NCI-H1048 (cell line): ENCODE measurements around the gene CHN2.

Source experiments
- DNase-seq: peaks from one replicate; lab custom pipeline; 2025; lab: John Stamatoyannopoulos, UW

The CHN2 gene

GRCh38 chr7:29335188-29336083 lies 140.9 kb downstream of the CHN2 start:
- DNase-seq = no peak

DNA sequence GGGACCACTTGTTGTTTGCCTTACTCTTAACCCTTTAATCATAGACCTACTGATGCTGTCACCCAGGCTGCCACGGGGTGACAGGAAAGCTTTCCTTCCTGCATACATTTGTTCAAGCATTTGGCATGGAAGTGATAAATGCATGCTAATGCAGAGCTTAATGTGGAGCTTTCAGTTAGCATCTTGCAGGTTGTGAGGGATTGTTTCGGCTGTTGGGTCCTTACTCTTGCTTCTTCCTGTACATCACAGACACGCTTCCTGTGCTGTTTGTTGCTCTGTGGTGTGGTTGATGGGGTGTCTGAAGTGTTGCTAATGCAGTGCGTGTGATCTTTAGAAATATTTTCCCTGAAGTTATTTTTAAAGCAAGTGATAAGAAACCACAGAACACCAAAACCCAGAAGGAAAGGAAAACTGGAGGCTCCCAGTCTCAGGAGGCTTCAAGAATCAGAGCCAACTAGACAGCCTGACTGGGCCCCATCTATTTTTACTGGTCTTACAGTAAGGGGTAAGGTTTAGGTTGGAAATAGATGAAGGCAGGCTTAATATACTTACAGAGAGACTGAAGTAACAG lies 143.1 kb downstream of the CHN2 start:
- no peak for DNase-seq

- DNase-seq = no peak
Observed at GRCh38 chr7:29340696-29341095, 146.1 kb downstream of the CHN2 start.

DNA sequence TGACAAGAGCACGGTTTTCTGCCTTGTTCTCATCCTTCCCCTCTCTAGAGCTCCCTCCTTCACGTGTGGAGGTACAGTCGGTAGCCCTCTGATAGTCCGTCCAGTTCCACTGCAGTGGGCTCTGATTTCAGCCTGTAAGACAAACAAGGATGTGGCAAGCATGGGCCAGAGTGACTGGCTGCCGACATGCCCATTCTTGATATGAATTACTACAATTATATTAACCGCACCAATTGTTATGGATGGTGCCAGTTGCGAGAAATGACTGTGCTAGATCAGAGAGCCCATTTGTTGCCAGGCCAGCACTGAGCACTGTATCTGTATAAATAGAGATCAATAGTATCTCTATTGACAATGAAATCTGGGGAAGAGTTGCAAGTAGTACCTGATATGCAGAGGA lies 146.6 kb downstream of the CHN2 start:
- no peak for DNase-seq

DNA sequence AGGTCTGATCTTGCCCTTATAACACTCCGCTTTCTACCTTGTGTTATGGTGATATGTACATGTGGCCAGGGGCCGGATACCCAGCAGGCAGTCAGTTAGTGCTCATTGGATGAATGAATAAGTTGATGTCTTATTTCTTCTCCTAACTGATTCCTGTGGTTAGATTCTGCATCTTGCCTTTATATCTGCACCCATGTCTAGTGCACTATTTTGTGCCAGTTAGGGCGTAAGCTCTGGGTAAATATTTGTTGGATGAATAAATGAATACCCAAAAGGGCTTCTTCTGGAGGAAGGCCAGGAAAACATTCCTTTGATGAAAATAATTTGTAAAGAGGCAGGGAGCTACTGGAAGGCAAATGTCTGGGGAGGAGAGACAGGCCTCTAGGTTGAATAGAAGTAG lies 148.2 kb downstream of the CHN2 start:
- DNase-seq = no peak

DNA sequence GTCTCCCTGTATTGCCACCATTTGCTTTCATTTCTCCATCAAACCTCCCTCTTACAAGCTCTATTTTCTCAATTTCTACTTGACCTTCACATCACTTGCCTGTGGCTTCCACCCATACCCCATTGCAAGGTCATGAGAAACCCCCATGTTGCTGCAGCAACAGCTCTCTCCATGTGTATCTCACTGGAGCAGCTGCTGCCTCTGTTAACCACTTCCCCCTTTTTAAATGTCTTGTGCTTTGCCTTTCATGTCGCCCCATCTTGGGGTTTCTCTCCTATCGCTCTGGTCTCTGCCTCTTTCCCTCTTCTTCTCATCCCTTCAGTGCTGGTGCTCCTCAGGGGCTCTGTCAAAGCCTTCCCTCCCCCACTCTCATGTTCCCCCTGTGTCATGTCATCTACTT lies 148.8 kb downstream of the CHN2 start:
- DNase-seq = no peak

DNA sequence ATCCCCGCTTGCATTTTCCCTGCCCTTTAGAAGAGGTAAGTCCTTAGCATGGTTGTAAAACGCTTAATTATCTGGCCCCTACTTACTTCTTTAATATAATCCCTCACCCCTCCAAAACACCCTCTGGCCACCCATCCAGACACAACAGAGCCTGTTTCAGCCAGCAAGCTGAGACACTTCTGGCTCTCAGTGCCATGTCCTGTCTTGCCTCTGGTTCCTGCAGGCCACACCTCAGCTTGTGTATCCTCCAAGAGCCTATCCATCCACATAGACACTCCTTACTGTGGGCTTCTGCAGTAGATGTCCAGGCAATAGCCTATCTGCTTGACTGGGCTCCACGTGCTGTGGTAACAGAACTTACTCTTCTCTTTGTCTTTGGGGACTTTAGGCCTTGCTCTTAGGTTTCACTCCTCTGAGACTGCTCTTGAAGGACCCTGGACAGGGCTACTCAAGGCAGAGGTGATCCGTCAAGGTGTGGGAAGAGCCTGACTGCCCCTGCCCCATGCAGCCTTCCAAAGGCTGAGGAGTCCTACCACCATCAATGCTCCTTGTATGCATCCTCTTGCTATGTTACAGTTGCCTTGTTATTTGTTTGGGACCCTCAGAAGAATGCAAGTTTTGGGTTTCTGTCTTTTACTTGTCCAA lies 149.9 kb downstream of the CHN2 start:
- no peak for DNase-seq

GRCh38 chr7:29345590-29345989 lies 151.0 kb downstream of the CHN2 start:
- no peak for DNase-seq

DNA sequence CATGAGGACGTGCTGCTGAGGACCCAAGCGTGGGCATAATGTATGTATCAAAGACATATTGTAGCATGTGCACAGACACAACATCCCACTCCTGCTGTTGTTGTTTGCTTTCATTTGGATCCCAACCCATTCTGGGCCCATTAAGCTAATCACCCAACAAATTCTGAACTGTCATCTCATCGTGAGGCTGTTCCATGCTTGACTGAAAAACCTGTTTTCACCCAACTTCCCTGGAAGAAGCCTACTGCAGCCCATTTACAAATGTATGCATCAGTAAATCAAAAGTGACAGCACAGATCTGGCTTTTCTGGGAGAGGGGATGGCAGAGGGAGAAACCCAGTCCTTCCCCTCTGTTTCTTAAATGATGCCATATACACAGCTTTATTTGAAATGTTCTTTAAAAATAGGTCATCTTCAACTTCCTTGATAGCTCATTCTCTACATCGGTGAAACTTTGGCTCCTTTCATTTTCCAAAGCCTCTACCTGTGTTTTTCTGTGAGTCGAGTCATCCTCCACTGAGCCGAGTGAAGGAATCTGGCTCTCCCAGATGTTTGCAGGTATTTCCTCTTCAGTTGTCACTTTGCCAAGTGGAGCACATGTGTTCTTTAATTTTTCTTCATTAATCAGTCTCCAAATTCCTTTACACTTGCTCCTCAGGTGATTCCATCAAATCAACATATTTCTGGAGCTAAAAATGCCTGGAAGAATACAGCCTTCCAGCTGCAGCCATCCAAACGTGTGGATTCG lies 151.8 kb downstream of the CHN2 start:
- no peak for DNase-seq

- no peak for DNase-seq
Observed at GRCh38 chr7:29349362-29349761, 154.8 kb downstream of the CHN2 start.

DNA sequence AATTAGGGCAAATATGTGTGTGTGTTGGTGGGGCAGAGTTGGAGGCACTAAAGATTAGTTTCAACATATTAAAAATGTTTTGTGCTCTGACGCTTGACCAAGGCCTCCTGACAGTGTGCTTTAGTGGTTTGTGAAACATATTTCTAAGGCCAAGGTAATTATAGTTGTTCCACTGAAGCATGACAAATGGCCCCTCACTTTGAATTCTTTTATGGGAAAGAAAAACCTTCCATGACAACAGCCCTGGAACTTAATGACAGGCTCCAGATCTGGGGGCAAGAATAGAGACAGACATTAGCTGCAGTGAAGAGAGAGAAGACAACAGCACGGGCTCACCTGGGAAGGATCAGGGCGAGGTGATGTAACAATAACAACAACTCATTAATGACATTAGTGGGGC lies 155.8 kb downstream of the CHN2 start:
- DNase-seq = no peak

DNA sequence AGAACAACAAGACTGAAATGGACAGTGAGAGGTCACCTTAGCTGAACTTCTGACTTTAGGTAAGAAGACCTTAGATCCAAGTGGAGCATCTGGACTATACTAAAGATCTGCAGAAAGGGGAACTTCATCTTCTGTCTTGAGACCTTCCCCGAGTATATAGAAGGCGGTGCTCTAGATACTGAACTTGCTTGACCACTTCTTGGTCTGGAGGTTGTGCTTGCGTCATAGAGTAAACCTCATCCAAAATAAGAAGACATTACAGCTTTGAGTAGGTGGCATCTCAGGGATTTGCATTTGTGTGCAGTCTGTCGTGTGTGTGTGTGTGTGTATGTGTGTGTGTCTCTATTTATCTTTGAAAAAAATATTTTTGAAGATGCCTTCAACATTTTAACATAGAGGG lies 157.5 kb downstream of the CHN2 start:
- DNase-seq = no peak

- no peak for DNase-seq
Observed at GRCh38 chr7:29353810-29354209, 159.2 kb downstream of the CHN2 start.

- no peak for DNase-seq
Observed at GRCh38 chr7:29354340-29354739, 159.8 kb downstream of the CHN2 start.

DNA sequence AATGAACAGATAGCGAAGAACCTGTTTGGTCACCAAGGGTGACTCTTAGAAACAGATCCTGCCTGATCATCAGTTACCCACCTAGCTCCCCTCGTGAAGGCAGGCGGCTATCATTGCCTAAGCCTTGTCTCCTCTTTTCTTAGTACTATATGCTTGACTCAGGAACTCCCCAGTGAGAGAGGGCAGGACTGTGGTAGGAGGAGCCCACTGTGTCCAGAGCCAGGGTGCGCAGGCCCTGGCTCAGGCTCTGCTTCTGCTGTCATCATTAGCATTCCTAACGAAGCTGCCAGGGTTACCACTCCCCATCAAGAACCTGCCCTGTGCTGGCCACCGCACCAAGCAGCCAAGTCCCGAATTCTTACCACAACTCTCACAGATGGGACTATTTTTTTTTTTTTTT lies 160.8 kb downstream of the CHN2 start:
- no peak for DNase-seq

DNA sequence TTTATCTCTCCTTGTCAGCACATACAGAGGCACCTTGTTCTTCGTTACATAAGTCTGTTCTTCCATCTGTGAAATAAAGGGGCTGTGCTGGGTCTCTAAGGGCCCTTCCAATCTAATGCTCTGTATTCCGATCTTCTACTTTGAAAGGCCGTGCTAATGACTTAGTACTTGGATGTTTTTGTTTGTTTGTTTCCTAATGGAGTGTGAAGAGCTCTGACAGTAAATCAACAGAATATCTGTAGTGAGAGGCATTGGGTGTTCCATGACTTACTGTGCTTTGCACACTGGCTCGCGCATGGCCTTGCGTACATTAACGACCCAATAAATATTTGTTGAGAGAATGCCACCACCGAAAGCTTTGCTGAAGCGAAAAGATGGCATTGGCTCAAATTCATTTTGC lies 162.1 kb downstream of the CHN2 start:
- no peak for DNase-seq

- no peak for DNase-seq
Observed at GRCh38 chr7:29359482-29360093, 165.0 kb downstream of the CHN2 start.

DNA sequence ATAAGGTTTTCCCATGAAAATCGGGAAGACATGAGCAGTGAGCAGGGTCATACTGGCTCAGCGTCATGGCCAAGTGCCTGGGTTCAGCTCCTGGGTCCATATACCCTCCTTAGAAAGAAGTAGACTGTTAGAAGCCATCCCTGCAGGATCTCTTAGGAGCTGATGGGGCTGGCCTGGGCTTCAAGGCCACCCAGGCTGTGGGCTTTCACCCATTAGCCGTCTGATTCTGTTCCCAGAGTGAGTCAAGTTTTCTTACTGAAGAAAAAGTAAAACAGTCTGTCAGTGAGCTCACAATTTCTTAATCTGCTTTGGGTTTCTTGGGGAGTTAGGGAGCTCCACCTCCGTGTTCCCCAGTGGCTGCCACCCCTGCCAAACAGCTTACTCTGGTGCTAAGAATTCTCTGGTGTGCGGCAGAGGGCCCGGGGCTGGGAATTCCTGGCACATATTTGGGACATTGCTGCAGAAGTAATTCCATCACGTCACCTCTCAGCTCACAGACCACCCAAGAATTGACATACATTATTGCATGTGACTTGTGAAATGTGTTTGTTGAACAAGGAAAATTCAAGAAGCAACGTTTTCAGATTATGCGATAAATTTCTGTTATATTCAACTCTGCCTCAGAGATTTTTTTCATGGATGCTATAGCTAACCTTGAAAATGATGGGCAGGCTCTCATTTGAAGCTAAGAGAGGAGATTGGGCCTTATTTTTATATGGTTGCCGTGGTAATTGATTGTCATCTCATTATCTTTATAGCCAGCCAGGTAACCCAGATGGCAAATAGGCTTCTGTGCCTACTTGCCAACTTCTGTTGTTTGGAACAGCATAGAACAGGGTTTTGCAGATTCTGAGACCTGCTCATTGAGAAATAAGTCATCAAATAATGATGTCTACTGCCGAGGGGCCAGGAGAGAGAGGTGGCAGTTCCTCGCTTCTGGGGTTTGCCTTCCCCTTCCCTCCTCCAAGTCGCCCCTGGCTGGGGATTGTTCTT lies 166.4 kb downstream of the CHN2 start:
- DNase-seq = no peak

- no peak for DNase-seq
Observed at GRCh38 chr7:29362380-29362779, 167.8 kb downstream of the CHN2 start.

- no peak for DNase-seq
Observed at GRCh38 chr7:29363636-29364425, 169.3 kb downstream of the CHN2 start.
